Inferior parietal cortex (tissue), 1 donor: ENCODE results near the gene FOXL2.

ENCODE experiments used
- DNase-seq: peaks from one replicate; pipeline ENCODE4 v3.0.0-alpha.2; 2016; ENCODE audit errors: extremely low spot score

The FOXL2 gene

DNA sequence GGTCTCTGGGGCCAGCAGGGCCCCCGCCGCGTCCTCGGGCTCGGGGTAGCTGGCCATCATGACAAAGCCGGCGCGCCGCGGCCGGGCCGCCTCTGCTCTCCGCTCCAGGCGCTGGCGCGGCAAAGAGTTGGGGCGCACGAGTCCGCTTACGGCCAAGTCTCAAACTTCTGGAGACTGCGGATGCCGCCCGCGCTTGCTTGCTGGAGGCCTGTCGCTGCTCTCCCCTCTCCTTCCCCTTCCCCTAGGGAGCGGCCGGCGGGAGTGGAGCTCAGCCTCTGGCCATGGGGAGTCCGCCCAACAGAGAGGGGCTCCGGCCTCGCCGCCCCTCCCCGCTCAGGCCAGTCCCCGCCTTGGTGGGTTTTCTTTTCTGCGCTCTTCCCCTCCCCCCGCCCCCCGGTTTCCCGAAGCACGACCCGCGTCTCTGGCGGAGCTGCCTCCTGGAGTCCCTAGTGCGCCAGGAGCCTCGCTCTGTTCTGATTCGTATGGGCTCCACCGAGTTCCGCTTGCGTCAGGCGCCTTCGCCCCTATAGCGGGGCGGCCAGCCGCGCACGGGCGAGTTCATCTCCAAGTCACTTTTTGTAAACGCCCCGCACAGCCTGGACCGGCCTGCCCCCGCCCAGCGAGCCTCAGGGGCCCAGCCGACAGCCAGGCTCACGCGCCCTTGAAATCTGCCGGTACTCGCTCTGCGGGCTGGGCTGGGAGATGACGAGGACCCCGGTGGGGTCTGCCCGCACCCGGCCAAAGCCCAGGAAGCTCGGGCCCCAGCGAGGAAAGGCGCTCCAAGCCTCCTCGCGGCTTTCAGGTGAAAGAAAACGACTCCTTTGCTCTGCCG lies at the start of gene FOXL2, which contains the start of gene FOXL2NB:
FOXL2 (minus strand) TSS at position 475 of the 832 bp plus-strand sequence; CDS start at position 60, 415 bp downstream.
FOXL2NB (plus strand) TSS at position 555 of the 832 bp plus-strand sequence; CDS start at position 703, 148 bp downstream.
- no peak for DNase-seq

GRCh38 chr3:138995706-138996105 lies 48.8 kb upstream of the FOXL2 start:
- DNase-seq, result no peak

GRCh38 chr3:138987181-138987580 lies 40.2 kb upstream of the FOXL2 start:
- no peak for DNase-seq

DNA sequence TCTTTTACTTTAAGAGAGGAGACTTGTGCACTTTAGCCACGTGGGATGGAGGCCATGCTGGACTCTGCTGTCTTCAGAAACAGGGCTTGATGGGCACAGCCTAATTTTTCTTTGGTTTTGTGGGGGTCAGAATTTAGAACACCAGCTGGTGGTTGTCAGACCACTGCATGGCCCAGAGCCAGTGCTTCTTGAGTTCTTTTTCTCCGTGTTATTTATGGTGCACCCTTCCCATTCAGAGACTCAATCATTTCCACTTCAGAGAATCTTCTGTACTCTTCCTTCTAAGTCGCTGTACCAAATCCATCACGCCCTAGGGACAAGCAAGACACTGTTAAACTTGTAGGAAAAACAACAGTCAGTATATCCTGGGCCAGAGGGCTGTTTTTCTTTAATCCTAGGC lies 39.0 kb upstream of the FOXL2 start:
- DNase-seq, result no peak

DNA sequence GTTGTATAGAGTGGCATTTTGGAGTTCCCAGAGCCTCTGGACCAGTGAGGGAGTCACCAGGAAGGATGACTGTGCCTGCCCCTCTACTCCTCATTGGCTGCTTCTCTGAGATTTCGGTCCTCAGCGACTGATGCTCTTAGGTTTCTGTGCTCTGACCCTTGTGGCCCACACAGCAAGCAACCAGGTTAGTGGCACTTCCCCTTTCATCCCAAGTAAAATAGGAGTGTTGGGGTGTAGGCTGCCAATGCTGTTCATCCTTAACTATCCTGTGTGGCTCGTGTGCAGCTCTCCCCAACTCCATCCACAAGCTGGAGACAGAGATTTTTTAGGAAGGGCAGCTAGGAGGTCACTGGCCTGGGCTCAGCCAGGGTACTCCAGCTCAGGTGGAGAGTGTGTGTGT lies 37.9 kb upstream of the FOXL2 start:
- no peak for DNase-seq

DNA sequence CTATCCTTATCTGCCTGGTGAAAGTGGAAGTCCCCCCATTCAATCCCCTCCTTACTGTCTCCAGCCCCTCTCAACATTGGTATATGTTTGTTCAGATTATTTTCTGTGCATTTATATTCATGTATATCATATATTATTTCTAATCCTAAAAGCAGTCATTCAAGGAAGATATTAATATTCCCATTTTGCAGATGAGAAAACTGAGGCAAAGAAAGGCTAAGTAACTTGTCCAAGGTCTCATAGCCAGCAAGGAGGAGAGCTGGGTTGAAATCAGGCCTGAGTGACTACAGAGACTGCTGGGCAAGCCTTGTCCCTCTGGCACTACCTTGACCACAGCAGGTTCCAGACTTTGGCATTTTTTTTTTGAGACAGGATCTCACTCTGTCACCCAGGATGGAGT lies 29.1 kb upstream of the FOXL2 start:
- no peak for DNase-seq

- DNase-seq, result no peak
These were observed 28.4 kb upstream of the FOXL2 start for GRCh38 chr3:138975351-138975750.

DNA sequence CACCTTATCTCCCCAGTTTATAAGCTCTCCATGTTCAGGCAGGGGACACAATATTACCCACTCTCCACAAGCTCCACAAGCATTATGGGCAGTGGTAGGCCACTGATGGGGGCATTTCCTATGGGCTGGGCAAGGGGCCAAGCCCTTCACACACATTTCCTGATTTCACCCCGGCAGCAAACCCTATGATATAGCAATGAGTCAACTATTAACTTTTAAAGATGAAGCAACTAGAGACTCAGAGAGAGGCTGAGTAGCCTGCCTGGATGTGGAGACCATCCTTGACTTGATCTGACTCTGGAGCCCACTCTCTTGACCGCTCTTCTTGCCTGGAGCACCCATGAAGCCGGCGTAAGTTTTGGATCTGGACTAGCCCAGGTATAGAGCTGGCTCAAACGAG lies 27.5 kb upstream of the FOXL2 start:
- no peak for DNase-seq

- DNase-seq, result no peak
These were observed 26.0 kb upstream of the FOXL2 start for GRCh38 chr3:138972941-138973340.

- no peak for DNase-seq
These were observed 24.9 kb upstream of the FOXL2 start for GRCh38 chr3:138971766-138972320.

- no peak for DNase-seq
These were observed 18.0 kb upstream of the FOXL2 start for GRCh38 chr3:138964923-138965322.

DNA sequence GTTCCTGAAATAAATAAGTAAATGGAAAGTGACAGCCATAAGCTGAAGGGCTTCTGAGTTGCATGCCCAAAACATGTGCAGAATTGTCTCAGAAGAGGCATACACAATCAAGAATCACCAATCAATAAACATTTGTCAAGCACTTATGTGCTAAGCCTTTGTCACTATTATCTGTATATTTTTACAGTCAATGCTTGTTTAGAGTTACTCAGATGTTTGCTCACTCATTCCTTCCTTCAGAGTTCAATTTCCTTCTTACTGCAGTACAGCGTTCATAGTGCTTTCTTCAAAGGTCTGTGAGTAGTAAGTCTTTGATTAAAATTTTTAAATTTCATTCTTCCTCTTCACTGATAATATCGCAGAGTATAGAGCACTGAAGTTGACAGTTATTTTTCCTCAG lies 17.3 kb upstream of the FOXL2 start:
- DNase-seq, result no peak

GRCh38 chr3:138962854-138963560 lies 16.1 kb upstream of the FOXL2 start:
- no peak for DNase-seq

GRCh38 chr3:138960417-138960852 lies 13.5 kb upstream of the FOXL2 start:
- DNase-seq, result no peak

- DNase-seq, result no peak
These were observed 3.8 kb upstream of the FOXL2 start for GRCh38 chr3:138950701-138951100.

DNA sequence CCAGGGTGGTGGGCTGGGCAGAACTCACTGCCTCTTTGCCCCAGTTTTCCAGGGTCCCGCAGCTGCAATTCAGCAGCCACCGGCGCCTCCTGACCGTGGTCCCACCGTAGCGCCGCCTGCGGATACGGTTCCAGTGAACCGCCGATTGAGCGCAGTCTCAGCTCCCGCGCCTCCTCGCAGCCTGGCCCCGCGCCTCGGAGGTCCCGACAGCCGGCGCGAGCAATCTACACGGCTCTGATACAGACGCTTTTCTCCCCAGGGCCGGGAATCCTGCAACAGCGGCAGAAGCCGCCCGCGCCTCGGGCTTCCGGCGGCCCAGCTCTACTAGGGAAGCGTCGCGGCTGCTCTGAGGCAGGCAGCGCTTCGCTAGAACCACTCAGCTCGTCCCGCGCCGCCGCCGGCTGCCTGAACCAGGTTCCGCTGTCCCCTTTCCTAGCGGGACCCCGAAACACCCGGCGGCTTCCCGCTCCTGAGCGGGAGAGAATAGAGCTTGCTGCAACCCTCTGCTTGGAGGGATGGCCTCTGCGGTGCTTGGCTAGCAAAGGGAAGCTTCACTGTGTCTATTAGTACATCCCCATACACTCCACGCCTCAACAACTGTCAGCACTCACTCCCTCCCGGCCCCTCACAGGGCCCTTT lies 3.2 kb upstream of the FOXL2 start:
- DNase-seq, result no peak

GRCh38 chr3:138949445-138950005 lies 2.6 kb upstream of the FOXL2 start:
- DNase-seq, result no peak

DNA sequence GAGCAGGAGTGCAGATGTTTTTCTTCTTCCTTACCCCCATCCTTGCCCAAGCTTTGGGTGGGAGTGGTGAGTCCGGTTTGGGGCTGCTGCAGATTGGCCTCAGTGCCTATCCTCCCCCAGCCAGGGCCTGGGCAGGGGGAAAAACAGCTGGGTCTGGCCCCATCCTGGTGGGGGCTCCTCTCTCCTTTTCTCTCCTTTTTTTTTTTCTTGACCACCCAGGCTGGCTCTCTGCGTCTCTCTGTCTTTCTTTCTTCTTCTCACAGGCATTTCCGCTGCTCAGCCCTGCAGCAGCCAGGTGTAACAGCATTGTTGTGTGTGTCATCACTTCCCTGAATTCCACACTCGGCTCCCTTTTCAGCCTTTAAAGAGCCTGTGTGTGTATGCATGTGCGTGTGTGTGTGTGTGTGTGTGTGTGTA lies 2.1 kb upstream of the FOXL2 start:
- no peak for DNase-seq

GRCh38 chr3:138948371-138949001 lies 1.5 kb upstream of the FOXL2 start:
- DNase-seq, result no peak

DNA sequence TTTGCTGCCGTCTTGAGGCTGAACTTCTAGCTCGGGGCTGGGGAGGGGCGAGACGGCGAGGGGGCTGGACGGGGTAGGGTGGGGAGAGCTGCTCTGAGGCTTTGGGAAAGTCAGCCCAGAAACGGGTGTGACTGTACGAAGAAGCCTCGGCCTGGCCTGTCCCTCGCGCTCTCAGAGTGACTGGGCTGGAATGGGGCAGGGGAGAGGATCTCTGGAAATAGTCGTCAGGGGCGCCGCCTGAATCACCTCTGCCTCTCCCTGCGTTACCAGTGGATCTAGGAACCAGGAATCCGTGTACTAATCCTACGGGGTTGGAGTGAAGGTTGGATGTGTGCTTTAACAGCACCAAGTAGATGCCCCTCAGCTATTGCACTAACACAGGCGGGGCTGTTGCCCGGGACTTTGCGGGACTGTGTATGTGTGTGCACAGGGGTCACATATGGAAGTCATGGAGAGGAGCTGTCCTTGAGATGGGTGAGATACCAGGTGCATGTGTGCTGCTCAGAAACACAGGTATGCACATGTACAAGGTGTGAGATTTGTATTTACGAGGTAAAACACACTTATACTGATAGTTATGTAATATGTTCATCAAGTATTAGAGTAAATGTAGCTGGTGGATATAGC lies 671 bp upstream of the FOXL2 start:
- DNase-seq, result no peak
